ENCODE data around the gene PCLO. TPM values are rescaled to one million over a fixed set of nuclear protein-coding genes. Genes with fewer than 3 reads are reported as not detected.

Gene PCLO
- total RNA-seq, 2 experiments from 2014 or later, result not detected

- Mint-ChIP-seq H3K36me3 (ENCODE audit: low read depth) (no peaks in the 10 kb centered on the region), H3K27me3 (no peaks in the 10 kb centered on the region), H3K9me3 (peaks cover 4% of the 10 kb centered on the region), H3K27ac (no peak overlapping the region), H3K4me3 (no peak overlapping the region), H3K4me1 (ENCODE audit: low read depth) (no peaks in the 10 kb centered on the region)
- intact Hi-C loops (cut with micrococcal nuclease), result no loop called here
- no peak for ATAC-seq
- DNase-seq, result no peak
- ChIA-PET POLR2A (no interaction called here), CTCF (no interaction called here)
- TF ChIP-seq, protein P1, sequence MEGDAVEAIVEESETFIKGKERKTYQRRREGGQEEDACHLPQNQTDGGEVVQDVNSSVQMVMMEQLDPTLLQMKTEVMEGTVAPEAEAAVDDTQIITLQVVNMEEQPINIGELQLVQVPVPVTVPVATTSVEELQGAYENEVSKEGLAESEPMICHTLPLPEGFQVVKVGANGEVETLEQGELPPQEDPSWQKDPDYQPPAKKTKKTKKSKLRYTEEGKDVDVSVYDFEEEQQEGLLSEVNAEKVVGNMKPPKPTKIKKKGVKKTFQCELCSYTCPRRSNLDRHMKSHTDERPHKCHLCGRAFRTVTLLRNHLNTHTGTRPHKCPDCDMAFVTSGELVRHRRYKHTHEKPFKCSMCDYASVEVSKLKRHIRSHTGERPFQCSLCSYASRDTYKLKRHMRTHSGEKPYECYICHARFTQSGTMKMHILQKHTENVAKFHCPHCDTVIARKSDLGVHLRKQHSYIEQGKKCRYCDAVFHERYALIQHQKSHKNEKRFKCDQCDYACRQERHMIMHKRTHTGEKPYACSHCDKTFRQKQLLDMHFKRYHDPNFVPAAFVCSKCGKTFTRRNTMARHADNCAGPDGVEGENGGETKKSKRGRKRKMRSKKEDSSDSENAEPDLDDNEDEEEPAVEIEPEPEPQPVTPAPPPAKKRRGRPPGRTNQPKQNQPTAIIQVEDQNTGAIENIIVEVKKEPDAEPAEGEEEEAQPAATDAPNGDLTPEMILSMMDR (IDR thresholded peaks at IDR 0.05), result no peak
Observed at GRCh38 chr7:82838314-82838713, 324.4 kb downstream of the PCLO start.

GRCh38 chr7:82823073-82823472, 339.6 kb downstream of the PCLO start:
- intact Hi-C loops (cut with micrococcal nuclease), result no loop called here
- H3K27ac Mint-ChIP-seq, result no peak overlapping the region
- POLR2A ChIA-PET, result no interaction called here
- H3K4me3 Mint-ChIP-seq, result no peak overlapping the region
- no peaks in the 10 kb centered on the region for H3K36me3 Mint-ChIP-seq (ENCODE audit: low read depth)
- no peaks in the 10 kb centered on the region for H3K4me1 Mint-ChIP-seq (ENCODE audit: low read depth)
- DNase-seq (no peak), ATAC-seq (no peak)
- H3K27me3 Mint-ChIP-seq, result no peaks in the 10 kb centered on the region
- no peaks in the 10 kb centered on the region for H3K9me3 Mint-ChIP-seq
- CTCF ChIA-PET, result no interaction called here
- TF ChIP-seq, protein P1 (IDR thresholded peaks at IDR 0.05), result no peak

- DNase-seq, result no peak
- intact Hi-C loops (cut with micrococcal nuclease), result no loop called here
- CTCF ChIA-PET, result no interaction called here
- H3K4me1 Mint-ChIP-seq (ENCODE audit: low read depth), result no peaks in the 10 kb centered on the region
- no peak overlapping the region for H3K27ac Mint-ChIP-seq
- H3K27me3 Mint-ChIP-seq, result no peaks in the 10 kb centered on the region
- H3K4me3 Mint-ChIP-seq, result no peak overlapping the region
- H3K9me3 Mint-ChIP-seq, result no peaks in the 10 kb centered on the region
- ATAC-seq, result no peak
- POLR2A ChIA-PET, result no interaction called here
- TF ChIP-seq, protein P1 (IDR thresholded peaks at IDR 0.05), result no peak
- H3K36me3 Mint-ChIP-seq (ENCODE audit: low read depth), result no peaks in the 10 kb centered on the region
Observed at GRCh38 chr7:82821037-82821436, 341.6 kb downstream of the PCLO start.

GRCh38 chr7:82818171-82818570, 344.5 kb downstream of the PCLO start:
- Mint-ChIP-seq H3K4me1 (ENCODE audit: low read depth) (no peaks in the 10 kb centered on the region), H3K36me3 (ENCODE audit: low read depth) (no peaks in the 10 kb centered on the region), H3K27me3 (no peaks in the 10 kb centered on the region), H3K4me3 (no peak overlapping the region), H3K27ac (no peak overlapping the region), H3K9me3 (no peaks in the 10 kb centered on the region)
- TF ChIP-seq, protein P1 (IDR thresholded peaks at IDR 0.05), result no peak
- no peak for ATAC-seq
- no peak for DNase-seq
- POLR2A ChIA-PET, result no interaction called here
- intact Hi-C loops (cut with micrococcal nuclease), result no loop called here
- CTCF ChIA-PET, result interaction anchor here (1.7 kb wide), 1 partner anchor 14 kb away, joined by 4 read pairs; no protein-coding TSS in a partner anchor

DNA sequence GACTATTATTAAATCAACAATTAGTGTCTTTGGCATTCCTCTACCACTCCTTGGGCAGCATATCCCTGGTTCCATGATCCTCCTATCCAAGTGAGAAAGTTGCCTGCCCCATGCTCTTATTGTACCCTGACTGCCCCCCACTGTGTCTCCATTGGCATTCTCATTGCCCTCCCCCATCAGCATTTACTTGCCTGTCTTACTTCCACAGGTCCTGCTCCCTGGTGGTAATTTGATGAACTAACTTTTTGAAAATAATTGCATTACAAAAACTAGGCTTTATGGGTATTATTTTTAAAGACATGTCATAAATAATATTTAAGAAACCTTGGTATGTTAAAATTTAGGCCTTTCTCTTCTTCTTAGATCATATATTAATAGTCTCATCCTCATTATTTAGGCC, 346.4 kb downstream of the PCLO start:
- POLR2A ChIA-PET, result no interaction called here
- intact Hi-C loops (cut with micrococcal nuclease), result no loop called here

More for the DNA sequence above, 346.4 kb downstream of the PCLO start:
- no peak for DNase-seq
- Mint-ChIP-seq H3K27me3 (no peaks in the 10 kb centered on the region), H3K36me3 (ENCODE audit: low read depth) (no peaks in the 10 kb centered on the region), H3K27ac (no peak overlapping the region), H3K9me3 (no peaks in the 10 kb centered on the region), H3K4me3 (no peak overlapping the region), H3K4me1 (ENCODE audit: low read depth) (no peaks in the 10 kb centered on the region)
- TF ChIP-seq, protein P1 (IDR thresholded peaks at IDR 0.05), result no peak
- no peak for ATAC-seq
- CTCF ChIA-PET, result no interaction called here
